ENCODE measurements around the gene FHIT. TPM values are rescaled to one million over a fixed set of nuclear protein-coding genes. Genes with fewer than 3 reads are reported as not detected.

FHIT gene
- total RNA-seq, 2 donors from 2014 or later, result 8.7 to 12.7 TPM

DNA sequence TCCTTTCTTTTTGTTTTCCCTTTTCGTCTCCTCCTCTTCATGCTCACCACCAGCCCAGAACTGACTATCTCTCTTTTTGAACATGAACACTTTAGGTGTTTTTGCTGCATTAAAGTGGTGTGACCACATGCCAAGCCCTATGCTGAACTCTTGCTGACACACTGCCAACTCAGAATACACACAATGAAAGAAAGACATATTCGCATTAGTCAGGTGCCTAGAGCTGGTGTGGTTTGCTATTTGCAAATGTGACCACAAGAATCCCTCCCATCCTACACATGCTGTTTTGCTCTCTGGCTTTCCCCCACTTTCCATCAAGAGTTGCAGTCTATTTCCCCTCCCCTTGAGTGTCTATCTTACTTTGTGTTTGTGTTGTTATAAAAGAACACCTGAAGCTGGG, 1233.6 kb downstream of the FHIT start:
- DNase-seq (no peak), ATAC-seq (peak in 1 of 2 donors; percentile 19)
- intact Hi-C loops (cut with DNase I), result no loop called here

GRCh38 chr3:60015032-60015705, 1236.1 kb downstream of the FHIT start:
- no peak for DNase-seq
- no peak for ATAC-seq
- intact Hi-C loops (cut with DNase I), result no loop called here

- DNase-seq (no peak), ATAC-seq (no peak)
- intact Hi-C loops (cut with DNase I), result no loop called here
Observed at GRCh38 chr3:60013241-60013640, 1238.0 kb downstream of the FHIT start.

- no peak for ATAC-seq
- no peak for DNase-seq
- intact Hi-C loops (cut with DNase I), result no loop called here
Observed at GRCh38 chr3:60011218-60011617, 1240.0 kb downstream of the FHIT start.

DNA sequence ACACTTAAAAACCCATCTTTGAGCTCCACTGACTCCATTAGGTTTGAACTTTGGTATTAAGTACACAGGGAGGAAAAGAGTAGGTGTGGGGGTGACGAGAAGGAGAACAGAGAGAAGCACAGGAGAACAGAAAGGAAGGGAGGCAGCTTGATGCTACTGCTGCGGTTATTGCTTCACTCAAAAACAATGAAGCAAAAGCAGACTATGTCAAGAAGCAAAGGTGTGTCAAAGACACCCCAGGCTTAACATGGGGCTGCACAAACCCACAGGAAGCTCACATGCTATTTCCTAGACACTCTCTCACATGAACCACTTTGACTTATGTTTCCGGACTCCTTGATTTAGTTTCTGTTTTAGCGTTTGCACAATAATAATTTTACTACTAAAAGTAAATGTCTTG, 1240.5 kb downstream of the FHIT start:
- intact Hi-C loops (cut with DNase I), result no loop called here
- DNase-seq (no peak), ATAC-seq (peak in 1 of 2 donors; percentile 61)

DNA sequence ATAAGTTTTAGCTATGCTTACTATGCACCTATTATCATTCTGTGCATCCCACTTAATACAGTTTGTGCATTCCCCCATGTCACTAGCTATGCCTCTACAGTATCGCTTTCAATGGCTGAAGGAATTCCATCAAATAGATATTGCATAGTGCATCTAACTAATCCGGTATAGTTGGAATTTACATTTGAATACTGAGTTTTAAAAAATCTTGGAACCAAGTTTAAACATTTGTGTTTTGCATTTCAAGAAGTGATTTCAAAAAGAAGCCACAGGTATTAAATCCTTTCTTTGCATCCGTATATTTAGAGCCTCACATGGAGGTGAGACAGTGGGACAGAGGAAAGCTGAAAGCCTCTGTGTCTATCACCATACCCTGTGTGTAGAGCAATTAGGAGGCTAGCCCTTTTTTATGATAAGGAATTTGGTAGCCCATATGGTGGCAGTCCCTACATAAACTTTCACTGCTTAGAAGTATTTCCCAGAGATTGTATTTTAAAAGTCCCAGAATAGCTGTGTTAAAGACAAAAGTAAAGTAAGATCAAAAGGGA, 1241.2 kb downstream of the FHIT start:
- DNase-seq (no peak), ATAC-seq (no peak)
- intact Hi-C loops (cut with DNase I), result no loop called here

- no peak for ATAC-seq
- intact Hi-C loops (cut with DNase I), result no loop called here
- DNase-seq, result no peak
Observed at GRCh38 chr3:60001369-60001768, 1249.9 kb downstream of the FHIT start.

DNA sequence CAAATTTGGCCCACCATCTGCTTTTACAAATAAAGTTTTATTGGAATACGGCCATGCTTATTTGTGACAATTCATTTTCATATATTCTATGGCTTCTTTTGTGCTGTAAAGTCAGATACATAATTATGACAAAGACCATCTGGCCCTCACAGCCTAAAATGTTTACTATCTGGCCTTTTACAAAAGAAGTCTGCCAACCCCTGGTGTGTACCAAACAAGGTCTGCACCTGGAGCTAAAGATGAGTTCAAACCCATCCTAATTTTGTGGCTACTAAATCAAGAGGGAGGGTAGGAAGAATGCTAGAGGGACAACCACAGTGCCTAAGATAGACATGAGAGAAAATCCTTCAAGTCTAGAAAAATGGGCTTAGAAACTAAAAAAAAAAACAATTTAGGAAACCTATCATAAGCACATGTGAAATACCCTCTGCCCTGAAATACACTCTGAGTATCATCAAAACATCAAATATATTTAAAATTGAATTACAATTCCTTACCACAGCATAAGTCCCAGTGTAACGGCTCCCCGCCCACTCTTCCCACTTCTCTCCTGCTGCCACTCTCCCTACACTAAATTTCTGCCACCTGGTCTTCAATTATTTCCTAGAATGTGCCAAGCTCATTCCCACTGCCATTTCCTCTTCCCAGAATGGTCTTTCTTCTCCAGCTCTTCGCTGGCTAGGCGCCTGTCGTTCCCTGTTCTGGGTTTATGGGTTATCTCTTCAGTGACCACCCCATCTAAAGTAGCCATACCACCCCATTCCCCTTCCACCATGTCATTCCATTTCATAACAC, 1250.7 kb downstream of the FHIT start:
- intact Hi-C loops (cut with DNase I), result no loop called here
- no peak for DNase-seq
- ATAC-seq, result no peak

DNA sequence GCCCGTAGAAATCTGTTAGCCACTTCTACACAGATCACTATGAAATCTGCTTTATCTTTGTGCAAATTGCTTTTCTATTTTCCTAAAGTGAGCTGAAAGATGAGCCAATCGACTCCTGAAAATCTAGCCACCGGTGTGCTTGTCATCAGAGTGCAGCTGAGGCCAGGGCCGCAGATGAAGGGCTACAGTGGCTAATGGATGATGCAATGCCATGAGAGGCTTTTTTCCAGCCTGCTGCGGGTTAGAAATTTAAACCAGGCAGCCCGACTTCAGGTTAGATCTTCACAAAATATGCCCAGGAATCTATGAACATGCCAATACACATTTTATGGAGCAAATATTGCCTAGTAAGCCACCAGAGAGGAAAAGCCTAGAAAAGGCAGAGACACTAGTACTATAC, 1253.2 kb downstream of the FHIT start:
- no peak for ATAC-seq
- no peak for DNase-seq
- intact Hi-C loops (cut with DNase I), result no loop called here

- no peak for DNase-seq
- ATAC-seq, result no peak
- intact Hi-C loops (cut with DNase I), result no loop called here
Observed at GRCh38 chr3:59997583-59997982, 1253.7 kb downstream of the FHIT start.

- no peak for DNase-seq
- ATAC-seq, result no peak
- intact Hi-C loops (cut with DNase I), result no loop called here
Observed at GRCh38 chr3:59996056-59996455, 1255.2 kb downstream of the FHIT start.

DNA sequence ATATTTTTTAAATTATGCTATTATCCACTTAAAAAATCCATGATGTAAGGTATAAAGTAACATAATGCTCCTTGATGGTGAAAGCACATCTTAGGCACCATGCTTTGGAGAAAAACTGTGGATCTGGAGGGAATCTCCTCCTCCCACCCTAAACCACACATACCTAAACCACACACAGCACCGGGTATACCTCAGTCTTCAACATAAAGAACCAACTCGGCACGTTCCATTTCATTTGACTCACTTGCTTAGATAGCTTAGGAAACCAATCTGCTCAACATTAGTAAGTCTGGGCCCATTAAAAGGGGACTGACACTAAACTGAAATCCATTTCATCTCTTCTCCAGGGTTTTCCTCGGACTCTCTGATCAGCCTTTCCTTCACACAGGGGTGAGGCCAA, 1255.7 kb downstream of the FHIT start:
- DNase-seq, result no peak
- intact Hi-C loops (cut with DNase I), result no loop called here
- no peak for ATAC-seq

DNA sequence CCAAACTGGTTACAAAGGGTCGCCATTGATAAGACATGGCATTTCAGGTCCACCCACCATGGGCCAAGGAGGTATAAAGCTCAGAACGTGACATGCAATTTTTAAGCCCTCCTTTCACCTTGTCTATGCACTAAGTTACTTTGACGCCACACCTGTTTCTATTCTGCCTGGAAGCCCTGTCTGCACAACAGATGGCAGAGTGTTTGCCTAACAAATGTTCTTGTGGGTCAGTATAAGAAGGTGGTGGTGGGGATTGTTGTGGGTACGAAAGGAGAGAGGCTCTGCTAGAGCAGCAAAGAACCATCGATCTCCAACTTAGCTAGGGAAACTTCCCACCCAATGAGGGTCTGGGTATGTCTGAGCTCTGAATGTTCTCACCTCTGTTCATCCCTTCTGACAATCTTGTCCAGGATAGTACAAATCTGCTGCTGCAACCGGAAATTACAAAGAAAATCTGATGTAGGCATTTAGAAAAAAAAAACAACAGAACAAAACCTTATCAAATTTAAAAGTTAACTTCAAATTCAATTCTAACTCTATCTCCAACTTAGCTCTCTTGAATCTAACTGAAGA, 1256.4 kb downstream of the FHIT start:
- ATAC-seq (no peak), DNase-seq (no peak)
- intact Hi-C loops (cut with DNase I), result no loop called here

DNA sequence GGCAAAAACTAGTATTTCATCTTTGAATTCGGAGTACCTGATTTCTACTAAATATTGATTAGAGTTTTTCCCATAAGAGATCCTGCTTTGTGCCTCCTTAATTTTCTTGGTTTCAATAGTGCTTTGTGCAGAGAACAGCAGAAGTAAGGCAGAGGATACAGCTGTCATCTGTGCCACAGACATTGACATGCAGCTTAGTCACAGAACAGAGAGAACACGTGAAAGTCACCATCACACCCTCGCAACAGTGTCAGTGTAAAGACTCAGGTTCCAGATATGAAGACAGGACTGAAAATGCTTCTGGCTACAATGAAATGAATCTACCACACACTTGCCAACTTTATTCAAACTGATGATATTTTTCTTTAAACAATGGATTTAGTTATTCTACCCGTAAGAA, 1258.7 kb downstream of the FHIT start:
- peak in 1 of 2 donors; percentile 30 for ATAC-seq
- no peak for DNase-seq
- intact Hi-C loops (cut with DNase I), result no loop called here

GRCh38 chr3:59990915-59991314, 1260.3 kb downstream of the FHIT start:
- ATAC-seq (no peak), DNase-seq (no peak)

GRCh38 chr3:59982510-59982909, 1268.7 kb downstream of the FHIT start:
- ATAC-seq, result no peak
- intact Hi-C loops (cut with DNase I), result no loop called here

More at GRCh38 chr3:59990915-59991314, 1260.3 kb downstream of the FHIT start:
- intact Hi-C loops (cut with DNase I), result no loop called here

DNA sequence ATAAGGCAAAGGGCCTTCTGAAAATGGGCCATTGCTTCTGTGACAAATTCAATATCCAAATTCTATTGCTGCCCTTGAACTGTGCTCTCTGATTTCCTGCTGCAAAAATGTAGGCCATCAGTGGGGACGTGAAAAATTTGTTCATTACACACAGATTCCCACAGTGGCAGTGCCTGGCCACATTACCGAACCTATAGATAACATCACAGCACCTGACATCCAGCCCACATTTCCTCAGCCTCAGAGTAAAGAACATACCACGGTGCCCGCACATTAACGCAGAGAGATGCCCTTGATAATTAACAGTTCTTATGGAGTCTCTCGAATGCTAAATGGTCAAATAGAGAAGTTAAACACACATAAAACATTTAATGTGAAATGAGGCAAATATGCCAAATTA, 1269.9 kb downstream of the FHIT start:
- no peak for DNase-seq
- intact Hi-C loops (cut with DNase I), result no loop called here
- ATAC-seq, result no peak

More at GRCh38 chr3:59982510-59982909, 1268.7 kb downstream of the FHIT start:
- no peak for DNase-seq

DNA sequence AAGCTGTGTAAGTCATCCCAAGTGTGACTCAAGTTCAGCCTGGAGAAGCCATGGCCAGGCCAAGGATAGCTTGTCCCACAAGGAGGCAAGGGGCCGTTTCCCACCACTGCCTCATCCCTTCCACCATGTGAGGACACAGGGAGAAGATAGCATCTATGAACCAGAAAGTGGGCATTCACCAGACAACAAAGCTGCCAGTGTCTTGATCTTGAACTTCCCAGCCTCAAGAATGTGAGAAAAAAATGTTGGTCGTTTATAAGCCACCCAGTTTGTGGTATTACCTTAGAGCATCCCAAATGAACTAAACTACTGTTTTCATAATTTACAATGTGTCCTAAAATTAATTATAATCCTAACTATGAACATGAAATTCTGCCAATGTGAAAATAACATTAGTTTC, 1270.7 kb downstream of the FHIT start:
- DNase-seq, result no peak
- no peak for ATAC-seq
- intact Hi-C loops (cut with DNase I), result no loop called here

DNA sequence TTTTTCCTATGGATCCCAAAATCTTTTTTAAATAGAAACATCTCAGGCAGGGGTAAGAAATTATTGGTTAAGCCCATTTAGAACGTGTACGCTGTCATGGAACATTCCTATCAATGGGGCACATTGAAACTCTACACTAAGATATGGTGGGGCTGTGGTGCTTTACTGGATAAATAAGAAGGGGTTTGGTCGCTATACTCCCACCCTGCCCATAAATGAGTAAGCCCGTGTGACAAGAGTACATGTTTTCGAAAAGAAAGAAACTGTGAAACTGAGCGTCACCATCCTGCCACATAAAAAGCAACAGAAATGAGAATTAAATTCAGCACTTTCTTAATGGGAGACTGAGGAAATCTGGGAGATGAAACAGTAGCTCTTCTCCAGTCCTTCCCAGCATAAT, 1271.7 kb downstream of the FHIT start:
- DNase-seq (no peak), ATAC-seq (no peak)
- intact Hi-C loops (cut with DNase I), result no loop called here

GRCh38 chr3:59978979-59979378, 1272.3 kb downstream of the FHIT start:
- ATAC-seq, result no peak

More at GRCh38 chr3:59978979-59979378, 1272.3 kb downstream of the FHIT start:
- no peak for DNase-seq
- intact Hi-C loops (cut with DNase I), result no loop called here

Measured in left cardiac atrium (tissue), 4 donors.